ENCODE measurements around the gene GPBP1.

DNA sequence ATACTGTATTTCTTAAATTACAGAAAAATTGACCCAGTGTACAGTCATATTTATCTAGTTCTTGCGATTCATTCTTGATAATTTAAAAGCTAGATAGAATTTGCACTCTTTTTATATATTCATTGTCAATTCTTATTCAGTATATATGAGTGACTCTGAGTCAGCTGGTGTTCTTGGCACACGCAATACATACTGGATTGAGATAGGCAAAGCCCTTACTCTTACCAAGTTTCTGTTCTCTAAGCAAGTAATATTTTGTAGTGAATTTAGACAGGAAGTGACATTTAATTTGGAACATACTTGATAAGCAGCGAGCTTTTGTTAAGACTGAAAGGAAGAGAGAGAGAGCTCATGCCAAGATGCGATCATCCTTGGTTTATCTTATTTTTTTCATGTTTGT lies 57.7 kb downstream of the GPBP1 start:
- TF ChIP-seq POLR2A (IDR thresholded peaks at IDR 0.05) (no peak), EP300 (IDR thresholded peaks at IDR 0.05) (no peak)
